AG04450 (cell line): Measurements from ENCODE around the gene FEM1A. TPM values are rescaled to one million over a fixed set of nuclear protein-coding genes. Genes with fewer than 3 reads are reported as not detected.

Experiments used
- CTCF ChIA-PET: fragments of 300-600, 350-600 bp; formaldehyde crosslinking; extraction: SDS; loops from one replicate; lab custom pipeline; 2022; ENCODE audit warnings: antibody characterized with exemption, inconsistent platforms; lab: Charles Lee
- POLR2A ChIA-PET: fragments of 350-600 bp; formaldehyde crosslinking; extraction: SDS; loops from one replicate; lab custom pipeline; 2021; ENCODE audit warnings: antibody characterized with exemption, inconsistent platforms; lab: Yijun Ruan, JAX
- DNase-seq: peaks from one replicate; pipeline ENCODE4 v3.0.0-alpha.2; 2011; ENCODE audit warnings: low read depth, low spot score
- H3K27ac ChIP-seq: one replicate; pipeline ENCODE4 v1.5.1; 2012; ENCODE audit warnings: low read depth, low read length, control low read depth
- H3K27me3 ChIP-seq: one replicate; pipeline ENCODE4 v1.6.0; 2012; ENCODE audit warnings: low read length; ENCODE audit not compliant: control insufficient read depth, insufficient read depth
- H3K4me3 ChIP-seq: 2 replicates; pipeline ENCODE4 v1.5.1; 2011; ENCODE audit warnings: mild to moderate bottlenecking, low read depth, low read length, control low read depth
- H3K9me3 ChIP-seq: 2 replicates; pipeline ENCODE4 v1.5.1; 2012; ENCODE audit warnings: low read length; ENCODE audit not compliant: control insufficient read depth, insufficient read depth
- polyA plus RNA-seq: library from polyadenylated mRNA; depleted of rRNA; stranded (reverse); fragments of >200 nt; gene quantifications from 2 replicates; pipeline ENCODE4 v1.2.3, GENCODE V29; 2011
- TF ChIP-seq, protein P1 (sequence below): IDR thresholded peaks from 2 replicates; pipeline ENCODE4 v1.5.1; 2011; ENCODE audit warnings: low read depth, low read length, control low read depth, inconsistent platforms

Gene FEM1A
- polyA plus RNA-seq, 1 experiment: 3.0 TPM

DNA sequence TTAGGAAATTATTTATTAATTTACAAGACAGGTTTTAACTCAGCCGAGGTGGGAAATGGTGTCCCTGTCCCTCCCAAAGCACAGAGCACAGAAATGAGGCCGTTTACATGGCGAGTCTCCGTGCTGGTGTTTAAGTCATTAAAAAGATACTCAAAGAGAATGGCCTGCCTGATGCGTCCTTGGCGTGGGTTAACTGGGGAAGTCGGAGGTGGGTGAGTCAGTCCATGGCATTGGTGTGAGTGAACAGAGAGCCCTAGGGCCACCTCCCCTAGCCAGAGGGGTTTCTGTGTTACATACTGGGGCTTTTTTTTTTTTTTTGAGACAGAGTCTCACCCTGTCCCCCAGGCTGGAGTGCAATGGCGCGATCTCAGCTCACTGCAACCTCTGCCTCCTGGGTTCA is 3.9 kb downstream of the FEM1A start:
- ChIA-PET CTCF (no interaction called here), POLR2A (no interaction called here)
- DNase-seq: no peak
- Histone ChIP-seq H3K9me3 (no peaks in the 10 kb centered on the region; the same call in 1 of the 2 replicates), H3K4me3 (no peak overlapping the region), H3K27me3 (no peaks in the 10 kb centered on the region), H3K27ac (no peak overlapping the region)
- TF ChIP-seq, protein P1, sequence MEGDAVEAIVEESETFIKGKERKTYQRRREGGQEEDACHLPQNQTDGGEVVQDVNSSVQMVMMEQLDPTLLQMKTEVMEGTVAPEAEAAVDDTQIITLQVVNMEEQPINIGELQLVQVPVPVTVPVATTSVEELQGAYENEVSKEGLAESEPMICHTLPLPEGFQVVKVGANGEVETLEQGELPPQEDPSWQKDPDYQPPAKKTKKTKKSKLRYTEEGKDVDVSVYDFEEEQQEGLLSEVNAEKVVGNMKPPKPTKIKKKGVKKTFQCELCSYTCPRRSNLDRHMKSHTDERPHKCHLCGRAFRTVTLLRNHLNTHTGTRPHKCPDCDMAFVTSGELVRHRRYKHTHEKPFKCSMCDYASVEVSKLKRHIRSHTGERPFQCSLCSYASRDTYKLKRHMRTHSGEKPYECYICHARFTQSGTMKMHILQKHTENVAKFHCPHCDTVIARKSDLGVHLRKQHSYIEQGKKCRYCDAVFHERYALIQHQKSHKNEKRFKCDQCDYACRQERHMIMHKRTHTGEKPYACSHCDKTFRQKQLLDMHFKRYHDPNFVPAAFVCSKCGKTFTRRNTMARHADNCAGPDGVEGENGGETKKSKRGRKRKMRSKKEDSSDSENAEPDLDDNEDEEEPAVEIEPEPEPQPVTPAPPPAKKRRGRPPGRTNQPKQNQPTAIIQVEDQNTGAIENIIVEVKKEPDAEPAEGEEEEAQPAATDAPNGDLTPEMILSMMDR: no peak

DNA sequence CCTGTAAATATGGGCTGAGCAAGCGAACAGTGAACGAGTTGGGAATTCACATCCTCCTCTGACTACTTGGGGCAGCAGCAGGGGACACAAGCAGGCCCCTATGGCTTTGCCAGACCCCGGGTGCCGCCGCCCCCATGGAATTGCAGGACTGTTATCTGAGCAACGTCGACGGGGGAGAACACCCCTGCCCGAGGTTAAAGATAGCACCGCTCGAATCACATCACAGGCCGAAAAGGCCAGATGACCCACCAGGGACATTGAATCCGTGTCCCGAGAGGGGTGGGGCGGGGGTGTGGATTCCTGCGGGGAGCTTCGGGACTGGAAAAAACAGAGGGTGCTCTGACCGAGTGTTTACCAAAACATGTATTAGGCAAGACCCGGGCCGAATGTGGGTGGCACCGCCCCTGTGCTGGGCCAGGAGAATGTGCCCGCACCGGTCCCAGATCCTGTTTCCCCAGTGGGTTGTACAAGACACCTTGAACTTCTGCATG is 9.1 kb downstream of the FEM1A start:
- Histone ChIP-seq H3K27me3 (no peaks in the 10 kb centered on the region), H3K27ac (no peak overlapping the region), H3K4me3 (no peak overlapping the region), H3K9me3 (no peaks in the 10 kb centered on the region)
- ChIA-PET CTCF (interaction anchor here (2.1 kb wide), 2 partner anchors 9 kb away, joined by 9 to 17 read pairs; partner anchors contain the start of gene FEM1A), POLR2A (interaction anchor here (0.6 to 1.4 kb wide), 3 partner anchors 9 to 67 kb away, joined by 3 to 5 read pairs (median 3); partner anchors contain the start of genes FEM1A and PLIN3)
- no peak for DNase-seq
- TF ChIP-seq, protein P1: no peak

DNA sequence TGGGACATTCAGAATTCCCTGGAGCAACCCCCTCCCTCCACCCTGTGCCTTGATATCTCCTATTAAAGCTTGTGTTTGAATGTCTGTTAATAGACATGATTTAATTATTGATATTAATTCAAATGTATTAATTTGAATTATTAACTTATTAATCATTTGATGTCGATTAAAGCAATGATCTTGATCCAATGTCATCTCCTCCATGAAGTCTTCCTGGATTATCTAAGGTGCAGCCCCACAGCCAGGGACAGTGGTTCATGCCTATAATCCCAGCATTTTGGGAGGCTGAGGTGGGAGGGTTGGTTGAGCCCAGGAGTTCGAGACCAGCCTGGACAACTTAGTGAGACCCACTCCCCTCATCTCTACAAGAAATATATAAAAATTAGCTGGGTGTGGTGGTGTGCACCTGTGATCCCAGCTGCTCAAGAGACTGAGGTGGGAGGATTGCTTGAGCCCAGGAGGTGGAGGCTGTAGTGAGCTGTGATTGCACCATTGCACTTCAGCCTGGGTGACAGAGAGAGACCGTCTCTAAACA is 9.6 kb downstream of the FEM1A start:
- H3K9me3 ChIP-seq: no peaks in the 10 kb centered on the region
- H3K27ac ChIP-seq: no peak overlapping the region
- H3K27me3 ChIP-seq: no peaks in the 10 kb centered on the region
- no peak overlapping the region for H3K4me3 ChIP-seq
- ChIA-PET CTCF (interaction anchor here (2.1 kb wide), 2 partner anchors 8 to 10 kb away, joined by 9 to 17 read pairs; partner anchors contain the start of gene FEM1A), POLR2A (interaction anchor here (0.7 to 1.4 kb wide), 3 partner anchors 10 to 169 kb away, joined by 3 to 5 read pairs (median 4); partner anchors contain the start of gene FEM1A)
- TF ChIP-seq, protein P1: no peak
- no peak for DNase-seq

DNA sequence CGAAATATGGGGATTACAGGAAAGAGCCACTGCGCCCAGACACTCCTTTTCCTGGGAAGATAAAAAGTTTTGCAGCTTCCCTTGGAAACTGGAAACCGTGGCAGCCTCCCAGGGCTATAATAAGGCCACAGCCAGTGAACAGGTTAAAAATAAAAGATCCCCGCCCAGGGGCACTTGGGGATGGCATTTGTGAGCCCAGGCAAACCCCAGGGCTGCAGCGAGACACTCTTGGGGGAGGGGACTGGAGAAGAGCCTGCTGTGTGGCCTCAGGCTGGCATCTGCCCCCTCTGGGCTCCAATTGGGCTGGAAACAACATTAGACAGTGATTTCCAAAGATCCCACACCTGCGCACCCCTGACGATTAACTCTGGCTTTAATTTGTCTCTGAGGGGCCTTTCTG is 11.2 kb downstream of the FEM1A start:
- ChIA-PET POLR2A (no interaction called here), CTCF (interaction anchor here (4.5 kb wide), 1 partner anchor 71 kb away, joined by 37 read pairs; no protein-coding TSS in a partner anchor)
- Histone ChIP-seq H3K27ac (no peak overlapping the region), H3K9me3 (no peaks in the 10 kb centered on the region), H3K27me3 (no peaks in the 10 kb centered on the region), H3K4me3 (no peak overlapping the region)
- no peak for DNase-seq
- TF ChIP-seq, protein P1: no peak
